ENCODE measurements around the gene HK1. TPM values are rescaled to one million over a fixed set of nuclear protein-coding genes. Genes with fewer than 3 reads are reported as not detected.
A peak's percentile ranks its signal among the peaks of the same experiment; 100 is the strongest.

Gene HK1
- total RNA-seq, 4 donors from 2014 or later, result 17.9 to 77.6 (median 43.6) TPM

DNA sequence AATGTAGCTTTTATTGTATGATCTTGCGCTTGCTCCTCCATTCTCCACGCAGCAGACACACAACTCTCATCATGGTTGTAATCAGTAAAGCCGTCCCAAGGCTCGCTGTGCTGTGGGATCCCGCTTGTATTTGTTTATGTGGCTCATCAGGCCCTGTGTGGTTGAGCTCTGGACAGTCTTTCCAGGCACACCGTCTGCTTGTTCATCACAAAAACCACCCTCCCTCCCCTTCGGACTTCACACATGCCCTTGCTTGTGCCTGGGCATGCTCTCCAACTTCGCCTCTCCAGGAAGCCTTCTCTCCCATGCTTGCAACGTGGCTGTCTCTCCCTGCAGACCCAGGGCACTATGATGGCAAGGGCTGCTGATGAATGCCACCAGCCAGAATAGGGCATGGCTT is 62.4 kb downstream of the HK1 start:
- Histone ChIP-seq H3K4me3 (no peak overlapping the region), H3K9me3 (no peaks in the 10 kb centered on the region), H3K36me3 (no peaks in the 10 kb centered on the region), H3K27ac (no peak overlapping the region), H3K27me3 (no peaks in the 10 kb centered on the region), H3K4me1 (peaks cover 0 to 8% of the 10 kb centered on the region in 2 donors)
- intact Hi-C loops (cut with DNase I; ENCODE audit: low total_unique reads), result no loop called here
- no peak for TF ChIP-seq CTCF (IDR thresholded peaks at IDR 0.05)
- TF ChIP-seq POLR2A (IDR thresholded peaks at IDR 0.05), result no peak
- DNase-seq, result no peak

- Histone ChIP-seq H3K9me3 (no peaks in the 10 kb centered on the region), H3K27ac (no peak overlapping the region), H3K4me3 (no peak overlapping the region), H3K27me3 (no peaks in the 10 kb centered on the region), H3K4me1 (no peaks in the 10 kb centered on the region), H3K36me3 (no peaks in the 10 kb centered on the region)
- intact Hi-C loops (cut with DNase I; ENCODE audit: low total_unique reads), result no loop called here
- DNase-seq, result no peak
- TF ChIP-seq POLR2A (IDR thresholded peaks at IDR 0.05) (no peak), CTCF (IDR thresholded peaks at IDR 0.05) (no peak)
These were observed 65.6 kb downstream of the HK1 start for GRCh38 chr10:69343905-69344304.

- TF ChIP-seq POLR2A (IDR thresholded peaks at IDR 0.05), result no peak
- TF ChIP-seq CTCF (IDR thresholded peaks at IDR 0.05), result no peak
- intact Hi-C loops (cut with DNase I; ENCODE audit: low total_unique reads), result no loop called here
- Histone ChIP-seq H3K27me3 (no peaks in the 10 kb centered on the region), H3K36me3 (no peaks in the 10 kb centered on the region), H3K27ac (no peak overlapping the region), H3K4me1 (no peaks in the 10 kb centered on the region), H3K4me3 (no peak overlapping the region), H3K9me3 (no peaks in the 10 kb centered on the region)
- DNase-seq, result no peak
These were observed 66.4 kb downstream of the HK1 start for GRCh38 chr10:69344591-69345252.

DNA sequence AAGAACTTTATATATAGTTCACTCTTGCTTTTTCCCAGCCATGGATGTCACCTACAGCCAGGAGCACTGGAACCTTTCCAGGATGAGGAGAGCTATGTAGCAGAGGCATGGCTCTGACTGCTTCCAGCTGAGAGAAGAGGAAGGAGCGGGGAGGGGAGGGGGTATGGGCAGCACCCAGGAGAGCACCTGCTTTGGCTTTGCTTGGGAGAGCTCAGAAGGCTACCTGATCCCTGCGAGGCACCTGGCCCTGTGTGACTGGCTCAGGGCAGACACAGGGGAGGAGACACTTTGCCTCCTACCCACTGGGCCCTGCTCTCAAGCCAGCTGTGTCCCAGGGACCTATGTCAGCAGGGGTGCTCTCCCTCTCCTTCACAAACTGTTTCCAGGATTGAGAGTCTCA is 67.1 kb downstream of the HK1 start:
- Histone ChIP-seq H3K4me3 (no peak overlapping the region), H3K4me1 (no peaks in the 10 kb centered on the region), H3K36me3 (no peaks in the 10 kb centered on the region), H3K9me3 (no peaks in the 10 kb centered on the region), H3K27ac (peak overlapping the region in 1 of 2 donors; percentile 13), H3K27me3 (no peaks in the 10 kb centered on the region)
- DNase-seq, result no peak
- no peak for TF ChIP-seq CTCF (IDR thresholded peaks at IDR 0.05)
- TF ChIP-seq POLR2A (IDR thresholded peaks at IDR 0.05), result no peak
- intact Hi-C loops (cut with DNase I; ENCODE audit: low total_unique reads), result no loop called here

GRCh38 chr10:69345890-69346474 is 67.7 kb downstream of the HK1 start:
- Histone ChIP-seq H3K9me3 (no peaks in the 10 kb centered on the region), H3K4me1 (no peaks in the 10 kb centered on the region), H3K27ac (peak overlapping the region in 1 of 2 donors; percentile 13), H3K36me3 (no peaks in the 10 kb centered on the region), H3K27me3 (no peaks in the 10 kb centered on the region), H3K4me3 (no peak overlapping the region)
- TF ChIP-seq POLR2A (IDR thresholded peaks at IDR 0.05), result no peak
- no peak for TF ChIP-seq CTCF (IDR thresholded peaks at IDR 0.05)
- no peak for DNase-seq
- intact Hi-C loops (cut with DNase I; ENCODE audit: low total_unique reads), result no loop called here

Measured in uterus (tissue), 4 donors.